ENCODE data around the gene PTGR1.
"Not testable (repeated sequence)": the region's sequence is repeated elsewhere in the genome, so short reads cannot be mapped to it uniquely, and the experiment has no call there.

Gene PTGR1
- 0 to 0.23 (median 0.14) reads per million in 4 donors for total RNA-seq

DNA sequence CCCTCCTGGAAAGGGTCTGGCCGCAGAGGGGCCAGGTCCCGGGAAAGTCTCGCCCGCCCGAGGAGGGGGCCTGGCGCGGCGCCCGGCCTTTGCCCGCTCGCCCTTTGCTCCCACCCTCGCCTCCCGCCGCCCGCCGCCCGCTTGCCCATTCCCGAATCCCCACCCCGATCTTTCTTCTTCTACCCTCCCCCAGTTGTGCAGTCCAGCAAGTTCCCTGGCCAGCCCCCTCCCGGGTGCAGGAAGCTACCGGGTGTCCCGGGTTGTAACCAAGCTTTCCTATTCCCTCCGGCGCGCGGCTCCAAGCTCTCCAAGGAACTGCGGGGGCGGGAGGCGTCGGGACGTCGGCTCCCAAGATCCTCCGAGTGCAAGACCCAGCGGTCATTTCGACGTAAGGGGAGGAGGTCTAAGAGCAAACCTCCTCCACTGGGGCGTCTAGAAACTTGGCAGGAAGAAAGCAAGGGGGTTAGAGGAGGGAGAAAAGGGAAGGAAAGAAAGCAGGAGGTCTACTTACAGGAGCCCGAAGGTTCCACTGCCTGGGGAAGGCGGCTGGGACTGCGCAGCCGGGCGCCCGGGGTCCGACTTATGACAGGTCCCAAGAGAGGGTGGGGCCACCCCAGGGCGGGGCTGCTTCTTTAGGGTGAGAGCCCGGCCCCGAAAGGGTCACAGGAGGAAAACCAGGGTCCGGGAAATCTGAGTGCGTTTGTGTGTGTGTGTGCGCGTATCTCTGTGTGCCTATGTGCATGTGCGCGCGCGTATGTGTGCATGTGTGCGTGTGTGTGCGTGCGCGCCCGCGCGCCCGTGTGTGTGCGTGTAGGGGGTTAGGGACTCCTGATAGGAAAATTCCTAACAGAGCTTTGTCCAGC is at the start of gene PTGR1:
TSS of gene PTGR1 (minus strand) at position 556 of the 863 bp plus-strand sequence. CDS start 2,225 bp downstream, outside the sequence.
- peak in 1 of 5 donors; percentile 9 for DNase-seq

DNA sequence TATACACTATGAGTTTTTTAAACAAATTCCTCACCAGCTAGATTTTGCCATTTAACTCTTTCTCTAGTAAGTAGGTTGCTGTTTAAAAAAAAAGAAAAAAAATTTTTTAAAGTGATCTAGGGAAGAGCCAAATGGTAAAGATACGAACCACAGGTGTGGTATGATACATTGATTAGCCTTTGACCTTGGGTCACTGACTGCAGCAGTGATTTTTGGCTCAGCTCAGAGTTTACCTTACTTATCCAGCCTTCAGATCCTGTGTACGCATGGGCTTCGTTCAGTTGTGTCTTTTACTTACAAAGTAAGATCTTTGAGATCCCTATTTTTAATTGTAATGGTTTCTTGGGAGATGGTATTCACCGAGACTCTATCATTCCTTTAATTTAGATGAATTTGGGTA is 49.6 kb upstream of the PTGR1 start:
- DNase-seq, result no peak

DNA sequence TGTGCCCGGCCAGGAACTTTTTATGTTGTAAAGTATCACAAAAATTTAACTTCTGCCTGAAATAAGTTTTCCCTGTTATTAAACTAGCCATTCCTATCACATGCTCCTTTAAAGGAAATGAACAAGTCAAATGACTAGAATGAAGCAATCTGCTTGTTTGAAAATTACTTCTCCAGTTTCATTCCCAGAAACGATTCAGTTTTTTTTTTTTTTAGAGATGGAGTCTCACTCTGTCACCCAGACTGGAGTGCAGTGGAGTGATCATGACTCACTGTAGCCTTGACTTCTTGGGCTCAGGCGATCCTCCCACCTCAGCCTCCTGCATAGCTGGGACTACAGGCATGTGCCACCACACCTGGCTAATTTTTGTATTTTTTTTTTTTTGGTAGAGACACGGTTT is 48.6 kb upstream of the PTGR1 start:
- DNase-seq, result no peak

DNA sequence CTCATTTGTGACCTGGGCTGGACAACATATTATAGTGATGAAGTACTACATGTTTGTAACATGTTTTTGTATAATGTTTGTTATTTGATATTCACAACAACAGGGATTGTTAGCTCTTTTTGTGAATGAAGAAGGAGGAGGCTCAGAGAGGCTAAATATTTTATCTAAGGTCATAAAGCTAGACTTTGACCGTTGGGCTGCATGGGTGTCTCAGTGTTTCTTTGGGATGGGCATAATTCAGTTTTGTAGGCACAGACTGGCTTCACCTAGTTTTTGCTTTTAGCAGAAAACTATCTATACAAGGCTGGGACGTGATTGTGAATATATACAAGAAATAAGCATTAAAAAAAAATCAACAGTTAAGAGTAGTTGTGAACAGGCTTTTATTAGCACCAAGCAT is 47.0 kb upstream of the PTGR1 start:
- DNase-seq, result no peak

DNA sequence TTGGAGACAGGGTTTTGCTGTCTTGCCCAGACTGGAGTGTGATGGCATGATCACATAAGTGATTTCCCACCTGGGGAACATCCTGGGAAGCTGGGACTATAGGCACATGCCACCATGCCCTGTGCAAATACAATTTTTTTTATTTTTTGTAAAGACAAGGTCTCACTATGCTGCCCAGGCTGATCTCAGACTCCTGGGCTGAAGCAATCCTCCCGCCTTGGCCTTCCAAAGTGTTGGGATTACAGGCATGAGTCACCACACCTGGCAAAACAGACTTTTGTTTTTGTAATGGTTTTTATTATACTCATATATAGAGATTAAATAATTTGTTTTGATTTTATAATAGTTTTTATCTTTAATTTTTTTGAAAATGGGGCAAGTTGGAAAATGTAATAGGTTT is 46.4 kb upstream of the PTGR1 start:
- DNase-seq, result no peak

DNA sequence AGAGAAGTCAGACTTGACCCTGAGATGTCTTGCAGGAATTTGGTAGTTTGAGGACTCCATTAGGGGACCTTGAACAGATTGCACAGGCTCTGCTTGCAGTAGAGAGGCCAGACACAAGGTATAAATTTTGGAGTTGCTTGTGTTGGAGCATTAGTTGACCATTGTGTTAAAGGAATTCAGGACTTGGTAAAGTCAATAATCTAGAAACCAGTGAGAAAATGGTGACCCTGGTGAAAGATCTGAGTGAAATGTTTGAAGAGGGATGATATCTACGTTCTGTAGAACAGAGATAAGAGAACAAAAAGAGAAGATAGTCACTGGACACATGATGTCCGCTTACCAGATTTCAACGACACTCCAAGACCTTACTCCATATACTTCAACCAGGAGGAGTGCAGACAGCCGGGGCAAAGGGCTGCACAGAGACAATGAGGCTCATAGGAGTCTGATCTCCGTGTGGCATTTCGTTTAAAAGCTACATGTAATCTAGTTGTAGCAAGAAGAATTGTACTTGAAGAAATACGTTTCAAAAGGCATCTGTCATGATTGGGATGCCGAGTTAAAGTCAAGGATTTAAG is 44.8 kb upstream of the PTGR1 start:
- no peak for DNase-seq

DNA sequence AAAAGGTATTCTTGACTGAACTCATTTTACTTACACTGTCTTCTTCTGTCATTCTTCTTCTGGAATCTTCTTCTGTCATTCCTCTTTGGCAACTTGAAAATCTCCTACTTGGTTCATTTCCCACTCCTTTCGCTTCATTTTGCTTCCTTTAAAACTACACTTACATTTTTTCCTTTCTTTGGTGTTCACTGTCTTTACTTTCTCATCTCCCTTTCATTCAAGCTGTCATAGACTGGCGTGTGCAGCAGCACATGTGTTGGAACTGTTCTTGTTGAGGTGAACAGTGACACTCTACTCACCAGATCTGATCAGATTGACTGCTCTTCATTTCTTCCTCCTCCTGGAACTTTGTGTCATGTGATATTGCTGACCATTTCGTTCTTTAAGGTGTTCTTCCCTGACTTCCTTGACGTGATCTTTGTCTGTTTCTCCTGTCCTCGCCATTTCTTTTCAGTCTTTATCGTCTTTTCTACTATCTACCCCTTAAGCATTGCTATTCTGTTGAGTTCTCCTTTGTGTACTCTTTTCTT is 38.0 kb upstream of the PTGR1 start:
- no peak for DNase-seq

DNA sequence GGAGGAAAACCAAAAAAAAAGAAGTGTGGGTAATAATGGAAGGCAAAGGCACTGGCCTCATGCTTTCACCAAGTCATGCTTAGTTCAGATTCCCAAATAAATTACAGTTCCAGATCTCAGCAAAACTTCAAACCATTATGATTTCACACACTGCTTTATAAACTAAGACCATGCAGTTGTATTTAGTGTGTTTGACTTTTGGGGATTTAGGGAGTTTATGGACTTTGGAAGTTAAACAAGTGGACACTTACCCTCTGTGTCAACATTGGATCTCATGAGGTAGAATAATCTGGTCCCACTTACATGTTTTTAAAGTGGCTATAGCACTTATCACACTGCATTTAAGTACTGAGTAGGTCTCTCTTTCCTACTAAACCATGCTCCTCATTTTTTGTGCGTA is 35.4 kb upstream of the PTGR1 start:
- no peak for DNase-seq

DNA sequence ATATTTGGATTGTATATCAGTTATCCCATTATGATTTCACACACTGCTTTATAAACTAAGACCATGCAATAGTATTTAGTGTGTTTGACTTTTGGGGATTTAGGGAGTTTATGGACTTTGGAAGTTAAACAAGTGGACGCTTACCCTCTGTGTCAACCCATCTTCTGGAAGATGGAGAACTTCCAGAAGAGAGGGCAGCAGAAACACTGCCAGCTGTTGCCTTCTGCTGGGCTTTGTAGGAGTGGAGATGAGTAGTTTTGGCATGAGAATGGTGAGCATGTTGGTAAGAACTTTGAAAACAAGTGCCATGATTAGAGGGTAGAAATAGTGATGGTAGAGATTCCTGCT is 33.9 kb upstream of the PTGR1 start:
- no peak for DNase-seq

DNA sequence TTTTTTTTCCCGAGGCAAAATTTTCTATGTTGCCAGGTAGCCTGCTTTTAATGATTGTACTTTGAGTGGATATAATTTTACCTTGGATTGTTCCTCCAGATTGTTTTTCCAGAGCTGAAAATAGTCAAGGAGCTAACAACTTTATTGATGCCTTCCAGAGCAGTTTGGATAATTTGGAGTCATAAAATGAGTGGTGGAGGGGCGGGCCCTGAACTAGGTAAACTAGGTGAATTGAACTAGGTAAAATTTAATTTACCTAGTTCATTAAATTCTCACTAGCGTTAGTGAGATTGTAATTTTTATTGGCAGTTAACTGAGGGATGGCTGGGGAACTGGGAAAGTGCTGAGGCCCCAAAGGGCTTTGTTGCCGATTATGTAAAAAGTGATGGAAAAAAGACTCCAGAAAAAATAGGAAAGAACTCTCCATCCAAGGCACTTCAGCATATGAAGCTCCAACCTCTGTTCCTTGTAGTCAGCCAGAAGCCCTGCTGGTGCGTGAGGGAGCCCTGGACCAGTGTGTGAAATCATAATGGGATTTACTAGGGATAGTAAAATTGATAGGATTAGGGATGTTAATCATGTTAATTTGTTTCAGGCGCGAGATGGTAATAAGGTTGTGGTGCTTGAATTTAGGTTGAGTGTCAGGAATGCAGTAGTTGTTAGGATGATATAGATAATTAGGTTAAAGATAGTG is 33.4 kb upstream of the PTGR1 start:
- DNase-seq, result no peak

DNA sequence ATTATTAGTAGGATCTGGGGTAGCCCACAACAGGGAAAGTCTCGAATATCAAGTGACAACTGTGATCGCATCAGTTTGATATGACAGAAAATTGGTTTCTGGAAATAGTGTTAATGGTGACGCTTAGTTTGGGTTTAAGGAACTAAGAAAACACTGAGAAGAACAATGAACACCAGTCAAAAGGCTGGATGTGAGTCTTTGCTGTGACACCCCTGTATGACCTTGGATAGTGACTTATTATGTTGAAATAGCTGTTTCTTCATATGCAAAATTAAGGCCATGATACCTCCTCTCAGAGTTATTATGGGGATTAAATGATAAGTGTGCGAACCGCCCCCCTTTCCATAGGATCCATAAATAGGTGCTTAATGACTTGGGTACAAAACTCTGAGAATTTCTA is 32.6 kb upstream of the PTGR1 start:
- no peak for DNase-seq

DNA sequence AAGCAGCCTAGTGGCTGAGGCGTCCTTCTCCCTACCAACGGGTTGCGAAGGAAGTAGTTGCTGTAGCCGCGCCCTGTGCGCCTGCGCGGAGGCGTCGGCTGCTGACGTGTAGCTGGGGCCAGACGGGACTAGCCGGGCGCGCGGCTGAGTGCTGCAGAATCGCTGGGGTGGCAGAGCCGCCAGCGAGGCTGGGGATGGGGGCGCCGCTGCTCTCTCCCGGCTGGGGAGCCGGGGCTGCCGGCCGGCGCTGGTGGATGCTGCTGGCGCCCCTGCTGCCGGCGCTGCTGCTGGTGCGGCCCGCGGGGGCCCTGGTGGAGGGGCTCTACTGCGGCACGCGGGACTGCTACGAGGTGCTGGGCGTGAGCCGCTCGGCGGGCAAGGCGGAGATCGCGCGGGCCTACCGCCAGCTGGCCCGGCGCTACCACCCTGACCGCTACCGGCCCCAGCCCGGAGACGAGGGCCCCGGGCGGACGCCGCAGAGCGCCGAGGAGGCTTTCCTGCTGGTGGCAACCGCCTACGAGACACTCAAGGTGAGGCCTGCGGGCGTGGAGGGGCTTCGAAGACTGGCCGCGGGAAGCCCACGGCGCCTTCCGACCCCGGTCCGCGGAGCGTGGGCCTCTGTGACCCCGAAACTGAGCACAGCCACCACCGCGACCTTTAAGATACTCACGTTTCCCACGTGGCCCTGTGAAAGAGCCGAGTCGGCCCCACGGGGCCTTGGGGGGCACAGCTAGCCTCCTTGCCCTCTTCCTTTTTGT is 31.9 kb upstream of the PTGR1 start, which contains the start of gene DNAJC25:
TSS of gene DNAJC25 (plus strand) at position 121 of the 758 bp plus-strand sequence. CDS start at position 195, 74 bp downstream.
- DNase-seq, result peak; percentile 94 to 99 (median 95)

DNA sequence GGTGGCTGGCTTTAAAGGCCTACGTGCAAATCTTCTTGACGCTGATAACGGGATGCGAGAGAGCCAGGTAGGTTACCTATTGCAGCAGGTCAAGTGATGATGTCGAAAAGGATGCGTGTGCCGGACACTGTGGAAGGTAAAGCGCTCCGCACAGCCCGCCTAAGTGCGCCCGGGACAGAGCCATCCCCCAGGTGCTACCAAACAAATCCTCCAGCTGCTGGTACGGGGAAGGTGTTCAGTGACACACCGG is 31.4 kb upstream of the PTGR1 start:
- no peak for DNase-seq

DNA sequence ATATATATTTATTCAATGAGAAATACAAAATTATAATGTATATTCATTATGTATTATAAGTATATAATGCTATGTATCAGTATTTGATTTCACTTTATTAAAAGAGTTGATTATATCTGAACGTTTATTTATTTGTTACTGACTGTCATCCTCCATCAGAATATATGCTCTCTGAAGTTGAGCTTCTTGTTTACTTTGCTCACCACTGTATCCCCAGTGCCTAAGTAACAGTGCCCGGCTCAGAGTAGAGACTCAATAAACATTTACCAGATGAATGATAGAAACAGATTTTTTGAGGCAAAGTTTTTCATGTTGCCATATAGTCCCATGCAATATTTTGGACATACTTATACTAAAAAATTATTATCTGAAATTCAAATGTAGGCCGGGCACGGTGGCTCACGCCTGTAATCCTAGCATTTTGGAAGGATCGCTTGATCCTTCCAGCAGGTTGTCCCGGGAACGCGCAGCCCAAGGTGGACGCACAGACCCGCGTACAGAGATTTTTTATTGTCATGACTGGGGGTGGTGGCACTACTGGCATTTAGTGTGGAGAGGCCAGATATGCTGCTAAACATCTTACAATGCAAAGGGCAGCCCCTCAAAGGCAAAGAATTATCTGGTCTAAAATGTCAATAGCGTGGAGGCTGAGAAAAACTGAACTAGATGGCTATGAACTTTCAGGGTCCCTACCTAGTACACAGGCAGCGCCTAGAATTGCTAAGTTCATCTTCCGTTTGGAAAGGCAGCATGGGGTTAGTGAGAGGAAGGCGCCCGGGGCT is 30.9 kb upstream of the PTGR1 start:
- no peak for DNase-seq

DNA sequence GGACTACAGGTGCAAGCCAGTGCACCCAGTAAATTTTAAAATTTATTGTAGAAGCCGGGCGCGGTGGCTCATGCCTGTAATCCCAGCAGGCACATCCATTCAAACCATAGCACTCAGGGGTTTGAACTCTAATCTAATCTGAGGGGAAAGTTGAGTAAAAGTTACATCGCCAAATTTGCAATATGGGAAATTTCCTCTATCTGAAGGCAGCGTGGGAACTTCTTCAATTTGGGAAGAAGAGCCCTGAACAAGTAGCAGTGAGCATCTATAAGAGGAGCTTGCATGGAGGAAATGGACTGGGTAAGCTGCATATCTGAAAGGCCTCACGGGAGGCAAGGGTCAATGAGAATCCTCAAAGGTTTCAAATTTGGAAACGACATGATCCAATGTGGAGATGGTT is 29.0 kb upstream of the PTGR1 start:
- no peak for DNase-seq

DNA sequence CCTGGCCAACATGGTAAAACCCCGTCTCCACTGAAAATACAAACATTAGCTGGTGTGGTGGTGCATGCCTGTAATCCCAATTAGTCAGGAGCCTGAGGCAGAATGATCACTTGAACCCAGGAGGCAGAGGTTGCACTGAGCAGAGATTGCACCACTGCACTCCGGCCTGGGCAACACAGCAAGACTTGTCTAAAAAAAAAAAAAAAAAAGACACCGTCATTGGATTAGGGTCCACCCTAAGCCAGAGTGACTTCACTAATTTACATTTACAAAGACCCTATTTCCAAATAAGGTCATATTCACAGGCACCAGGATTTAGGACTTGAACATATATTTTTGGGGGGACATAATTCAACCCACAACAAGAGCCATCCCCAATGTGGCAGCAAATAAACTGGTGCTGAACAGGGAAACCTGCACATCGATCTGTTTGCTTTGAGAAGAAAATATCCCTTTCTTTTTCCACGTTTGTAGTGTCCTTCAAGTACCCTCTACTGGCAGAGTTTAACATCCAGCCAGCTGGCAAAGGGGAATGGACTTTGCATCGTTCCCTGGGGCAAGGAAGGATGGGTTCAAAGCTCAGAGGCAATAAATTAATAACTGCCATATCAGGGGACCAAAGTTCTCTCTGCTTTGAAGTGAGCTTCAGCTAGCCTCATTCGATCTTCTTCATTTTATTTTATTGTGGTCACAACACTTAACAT is 28.0 kb upstream of the PTGR1 start:
- no peak for DNase-seq

DNA sequence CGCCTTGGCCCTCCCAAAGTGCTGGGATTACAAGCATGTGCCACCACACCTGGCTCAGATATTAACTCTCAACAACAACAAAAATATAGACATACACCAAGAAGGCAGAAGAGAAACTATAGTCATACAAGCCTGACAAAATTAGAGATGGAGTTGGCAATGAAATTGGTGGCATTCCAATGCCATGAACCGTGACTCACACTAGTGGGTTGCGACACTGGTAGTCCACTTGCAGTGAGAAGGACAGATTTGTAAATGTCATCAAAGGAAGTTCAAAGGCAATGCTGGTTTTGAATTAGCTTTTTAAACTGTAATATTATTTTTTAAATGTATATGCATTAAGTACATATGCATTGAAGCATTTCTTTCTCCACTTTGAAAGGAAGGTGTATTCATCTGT is 23.2 kb upstream of the PTGR1 start:
- DNase-seq, result no peak

DNA sequence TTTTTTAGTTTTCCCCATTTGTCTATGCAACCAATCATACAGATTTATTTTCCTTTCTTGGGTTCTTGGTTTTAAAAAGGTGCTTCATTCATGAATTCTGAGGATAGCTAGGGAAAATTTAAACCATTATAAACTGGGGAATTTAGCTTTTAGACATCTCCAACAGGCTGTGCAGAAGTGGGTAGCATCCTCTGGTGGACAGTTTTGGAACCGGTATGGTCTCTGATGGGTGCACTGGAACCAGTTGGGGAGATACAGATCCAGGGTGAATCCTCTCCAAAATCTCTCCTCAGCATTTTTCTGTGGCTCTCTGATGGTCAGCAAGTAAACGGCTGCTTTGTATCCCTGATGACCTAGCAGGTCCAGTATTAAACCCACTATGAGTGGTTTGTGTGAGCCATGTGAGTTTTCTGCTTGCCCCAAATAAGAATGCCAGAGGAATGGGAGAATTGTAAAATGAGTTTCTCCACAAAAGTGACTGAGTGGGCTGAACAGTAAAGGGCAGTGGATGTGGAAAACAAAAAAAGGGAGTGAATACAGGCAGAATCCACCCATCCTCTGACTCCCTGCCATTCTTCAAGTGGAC is 22.5 kb upstream of the PTGR1 start:
- DNase-seq, result no peak

DNA sequence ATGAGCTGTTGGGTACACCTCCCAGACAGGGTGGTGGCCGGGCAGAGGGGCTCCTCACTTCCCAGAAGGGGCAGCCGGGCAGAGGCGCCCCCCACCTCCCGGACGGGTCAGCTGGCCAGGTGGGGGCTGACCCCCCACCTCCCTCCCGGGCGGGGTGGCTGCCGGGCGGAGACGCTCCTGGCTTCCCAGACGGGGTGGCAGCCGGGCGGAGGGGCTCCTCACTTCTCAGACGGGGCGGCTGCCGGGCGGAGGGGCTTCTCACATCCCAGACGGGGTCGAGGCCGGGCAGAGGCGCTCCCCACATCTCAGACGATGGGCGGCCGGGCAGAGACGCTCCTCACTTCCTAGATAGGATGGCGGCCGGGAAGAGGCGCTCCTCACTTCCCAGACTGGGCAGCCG is 17.9 kb upstream of the PTGR1 start:
- not testable (repeated sequence) for DNase-seq

DNA sequence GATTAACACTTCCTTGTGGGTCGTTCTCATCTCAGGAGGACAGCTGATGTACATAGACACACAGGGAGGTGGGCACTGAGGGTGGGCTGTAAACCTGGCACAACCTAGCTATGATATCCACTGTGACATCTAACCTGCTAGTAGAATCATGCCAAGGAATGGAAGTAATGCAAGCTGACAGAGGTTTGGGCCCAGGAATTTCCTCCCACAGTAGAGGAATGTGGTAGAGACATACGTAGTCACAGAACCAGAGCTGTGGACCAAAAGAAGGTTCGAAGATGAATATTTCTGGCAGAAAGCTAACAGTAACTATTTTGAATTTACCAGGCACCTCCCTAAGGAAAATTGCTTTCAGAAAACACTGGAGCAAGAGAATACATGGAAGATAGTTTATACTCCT is 16.5 kb upstream of the PTGR1 start:
- no peak for DNase-seq

DNA sequence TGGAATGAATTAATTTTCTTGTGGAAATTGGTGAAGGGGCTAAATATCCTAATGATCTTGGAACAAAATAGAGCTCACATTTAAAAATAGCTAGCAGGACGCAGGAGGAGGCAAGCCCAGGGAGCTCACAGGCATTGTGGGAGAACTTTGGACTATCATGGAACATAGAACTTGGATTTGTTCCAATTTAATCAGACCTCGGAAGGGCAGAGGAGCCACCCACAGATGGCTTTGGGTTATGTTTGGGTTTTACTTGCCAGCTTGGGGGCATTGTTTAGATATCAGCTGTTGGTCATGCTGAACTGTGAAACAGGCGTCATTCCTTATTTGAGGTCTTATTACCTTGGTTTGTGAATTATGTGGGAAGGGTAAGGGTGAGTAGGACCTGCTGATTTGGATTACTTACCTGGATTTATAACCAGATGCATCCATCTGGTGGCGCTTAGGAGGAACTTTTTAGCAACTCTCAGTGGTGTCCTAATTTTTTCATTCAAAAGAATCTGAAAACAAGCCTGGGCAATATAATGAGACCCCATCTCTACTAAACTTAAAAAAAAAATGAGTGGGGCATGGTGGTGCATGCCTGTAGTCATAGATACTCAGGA is 14.1 kb upstream of the PTGR1 start:
- DNase-seq, result no peak
